ENCODE data around the gene BTLA. TPM values are rescaled to one million over a fixed set of nuclear protein-coding genes. Genes with fewer than 3 reads are reported as not detected.

BTLA gene
- total RNA-seq, 2 experiments from 2014 or later: 7.3 to 7.7 TPM

DNA sequence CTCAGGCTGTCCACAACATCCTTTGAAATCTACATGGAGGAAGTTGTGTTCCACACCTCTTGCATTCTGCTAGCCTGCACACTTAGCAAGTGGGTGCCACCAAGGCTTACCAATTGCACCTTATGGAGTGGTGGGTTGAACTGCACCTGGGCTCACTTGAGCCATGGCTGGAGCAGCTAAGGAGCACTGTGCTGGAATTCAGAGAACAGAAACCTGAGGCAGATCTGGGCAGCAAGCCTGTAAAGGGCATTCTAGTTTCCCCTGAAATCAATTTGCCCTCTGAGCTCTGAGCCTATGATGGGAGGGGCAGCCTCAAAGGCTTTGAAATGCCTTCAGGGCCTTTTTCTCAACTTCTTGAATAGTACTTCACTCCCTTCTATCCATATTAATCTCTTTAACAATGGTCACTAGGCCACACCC is 18.0 kb downstream of the BTLA start:
- Histone ChIP-seq H3K9me2 (ENCODE audit: insufficient read depth, low read length) (no peaks in the 10 kb centered on the region), H3K36me3 (ENCODE audit: insufficient read depth, low read length) (peaks cover 34% of the 10 kb centered on the region), H2AFZ (ENCODE audit: low read length) (no peak overlapping the region), H3K79me2 (ENCODE audit: insufficient read depth, low read depth, low read length) (no peaks in the 10 kb centered on the region), H3K27ac (ENCODE audit: low read depth, low read length, poor library complexity, severe bottlenecking) (no peak overlapping the region), H4K20me1 (ENCODE audit: insufficient read depth, low read length) (no peaks in the 10 kb centered on the region), H3K4me1 (ENCODE audit: insufficient read depth, low read length, poor library complexity, severe bottlenecking) (peaks cover 10% of the 10 kb centered on the region), H3K4me3 (ENCODE audit: low read depth, low read length, poor library complexity, severe bottlenecking) (no peak overlapping the region), H3K9me3 (ENCODE audit: low read length) (peaks cover 8% of the 10 kb centered on the region; the same call in 1 of the 2 replicates), H3K4me2 (ENCODE audit: low read length) (no peak overlapping the region)
- no peak for DNase-seq (ENCODE audit: low spot score)
- intact Hi-C loops (cut with micrococcal nuclease; ENCODE audit: unreplicated experiment): no loop called here
- BruUV-seq (replicated peaks): no TSS peak
- CTCF ChIA-PET (ENCODE audit: unreplicated experiment): no interaction called here
- POLR2A ChIA-PET: no interaction called here
- TF ChIP-seq CTCF (conservative IDR thresholded peaks at IDR 0.05; ENCODE audit: low read length): no peak
- TF ChIP-seq EZH2phosphoT487 (IDR thresholded peaks at IDR 0.05; ENCODE audit: borderline replicate concordance, low read depth, low read length): no peak

DNA sequence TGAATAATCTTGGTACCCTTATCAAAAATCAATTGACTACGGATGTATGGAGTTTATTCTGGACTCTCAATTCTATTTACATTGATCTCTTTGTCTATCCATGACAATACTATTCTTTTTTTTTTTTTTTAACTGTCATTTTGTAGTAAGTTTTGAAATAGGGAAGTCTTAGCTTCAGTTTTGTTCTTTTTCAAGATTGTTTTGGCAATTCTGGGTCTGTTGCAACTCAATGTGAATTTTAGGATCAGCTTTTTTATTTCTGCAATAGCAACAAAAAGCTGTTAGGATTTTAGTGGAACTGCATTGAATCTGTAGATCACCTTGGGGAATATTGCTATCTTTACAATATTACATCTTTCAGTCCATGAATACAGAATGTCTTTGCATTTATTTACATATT is 21.4 kb downstream of the BTLA start:
- Histone ChIP-seq H3K9me3 (ENCODE audit: low read length) (peaks cover 8% of the 10 kb centered on the region; the same call in 1 of the 2 replicates), H3K27ac (ENCODE audit: low read depth, low read length, poor library complexity, severe bottlenecking) (no peak overlapping the region), H2AFZ (ENCODE audit: low read length) (no peak overlapping the region), H3K79me2 (ENCODE audit: insufficient read depth, low read depth, low read length) (no peaks in the 10 kb centered on the region), H3K4me2 (ENCODE audit: low read length) (no peak overlapping the region), H4K20me1 (ENCODE audit: insufficient read depth, low read length) (no peaks in the 10 kb centered on the region), H3K36me3 (ENCODE audit: insufficient read depth, low read length) (peaks cover 43% of the 10 kb centered on the region), H3K4me3 (ENCODE audit: low read depth, low read length, poor library complexity, severe bottlenecking) (no peak overlapping the region), H3K4me1 (ENCODE audit: insufficient read depth, low read length, poor library complexity, severe bottlenecking) (peaks cover 27% of the 10 kb centered on the region), H3K9me2 (ENCODE audit: insufficient read depth, low read length) (no peaks in the 10 kb centered on the region)
- ChIA-PET CTCF (ENCODE audit: unreplicated experiment) (interaction anchor here (0.8 kb wide), 1 partner anchor 17 kb away, joined by 4 read pairs; no protein-coding TSS in a partner anchor), POLR2A (interaction anchor here (0.7 to 2.3 kb wide), 12 partner anchors 11 to 198 kb away, joined by 3 to 8 read pairs (median 4); partner anchors contain the start of gene BTLA)
- TF ChIP-seq EZH2phosphoT487 (IDR thresholded peaks at IDR 0.05; ENCODE audit: borderline replicate concordance, low read depth, low read length) (no peak), CTCF (conservative IDR thresholded peaks at IDR 0.05; ENCODE audit: low read length) (no peak)
- DNase-seq (ENCODE audit: low spot score): no peak
- intact Hi-C loops (cut with micrococcal nuclease; ENCODE audit: unreplicated experiment): no loop called here
- TSS peak; percentile 29 for BruUV-seq (replicated peaks)

GRCh38 chr3:112476346-112476745 is 22.9 kb downstream of the BTLA start:
- POLR2A ChIA-PET: interaction anchor here (0.7 kb wide), 1 partner anchor 16 kb away, joined by 3 read pairs; no protein-coding TSS in a partner anchor
- no peaks in the 10 kb centered on the region for H3K79me2 ChIP-seq (ENCODE audit: insufficient read depth, low read depth, low read length)

More at GRCh38 chr3:112476346-112476745, 22.9 kb downstream of the BTLA start:
- H3K36me3 ChIP-seq (ENCODE audit: insufficient read depth, low read length): peaks cover 43% of the 10 kb centered on the region
- TF ChIP-seq EZH2phosphoT487 (IDR thresholded peaks at IDR 0.05; ENCODE audit: borderline replicate concordance, low read depth, low read length) (no peak), CTCF (conservative IDR thresholded peaks at IDR 0.05; ENCODE audit: low read length) (no peak)
- intact Hi-C loops (cut with micrococcal nuclease; ENCODE audit: unreplicated experiment): no loop called here
- CTCF ChIA-PET (ENCODE audit: unreplicated experiment): no interaction called here
- no peak for DNase-seq (ENCODE audit: low spot score)
- H3K4me1 ChIP-seq (ENCODE audit: insufficient read depth, low read length, poor library complexity, severe bottlenecking): peaks cover 23% of the 10 kb centered on the region
- no TSS peak for BruUV-seq (replicated peaks)
- H3K4me3 ChIP-seq (ENCODE audit: low read depth, low read length, poor library complexity, severe bottlenecking): no peak overlapping the region
- H4K20me1 ChIP-seq (ENCODE audit: insufficient read depth, low read length): no peaks in the 10 kb centered on the region
- H2AFZ ChIP-seq (ENCODE audit: low read length): no peak overlapping the region
- peaks cover 8% of the 10 kb centered on the region; the same call in 1 of the 2 replicates for H3K9me3 ChIP-seq (ENCODE audit: low read length)
- H3K4me2 ChIP-seq (ENCODE audit: low read length): no peak overlapping the region
- no peaks in the 10 kb centered on the region for H3K9me2 ChIP-seq (ENCODE audit: insufficient read depth, low read length)
- H3K27ac ChIP-seq (ENCODE audit: low read depth, low read length, poor library complexity, severe bottlenecking): no peak overlapping the region
